GM18507 (cell line): ENCODE results near the gene SMKR1.
"Not testable (repeated sequence)": the region's sequence is repeated elsewhere in the genome, so short reads cannot be mapped to it uniquely, and the experiment has no call there.

Experiments
- DNase-seq: peaks from one replicate; pipeline ENCODE4 v3.0.0; 2011; ENCODE audit warnings: low read depth; ENCODE audit not compliant: insufficient read length; ENCODE audit errors: extremely low spot score
- FAIRE-seq: peaks from 2 replicates; lab custom pipeline; 2011; peaks lifted over from hg19 to GRCh38; lab: Jason Lieb, UNC

SMKR1 gene

DNA sequence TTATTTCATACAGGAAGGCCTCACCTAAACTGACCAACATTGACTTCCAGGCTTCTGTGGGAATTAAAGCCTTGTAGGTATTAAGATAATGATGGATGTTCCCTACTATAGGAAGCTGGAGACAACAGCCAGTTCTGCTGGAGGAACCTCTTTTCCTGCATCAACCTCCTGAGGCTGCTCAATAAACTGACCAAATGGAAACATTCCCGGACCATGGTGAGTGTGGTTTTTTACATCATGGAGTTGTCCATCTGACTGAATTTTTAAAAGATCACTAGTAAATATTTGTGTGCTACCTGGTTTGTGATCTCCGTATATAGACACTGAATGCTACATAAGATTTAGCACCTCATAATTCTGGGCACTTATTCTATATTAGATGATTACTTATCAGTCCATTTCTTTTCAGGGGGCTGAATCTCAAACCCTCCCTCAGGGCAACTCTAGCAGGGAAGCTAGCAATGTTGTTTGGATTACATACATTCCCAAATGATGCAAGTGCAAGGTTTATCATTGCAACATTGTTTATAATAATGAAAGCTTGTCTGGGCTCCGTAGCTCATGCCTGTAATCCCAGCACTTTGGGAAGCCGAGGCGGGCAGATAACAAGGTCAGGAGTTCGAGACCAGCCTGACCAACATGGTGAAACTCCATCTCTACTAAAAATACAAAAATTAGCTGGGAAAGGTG lies 21.5 kb upstream of the SMKR1 start:
- no peak for DNase-seq
- FAIRE-seq, result no peak

DNA sequence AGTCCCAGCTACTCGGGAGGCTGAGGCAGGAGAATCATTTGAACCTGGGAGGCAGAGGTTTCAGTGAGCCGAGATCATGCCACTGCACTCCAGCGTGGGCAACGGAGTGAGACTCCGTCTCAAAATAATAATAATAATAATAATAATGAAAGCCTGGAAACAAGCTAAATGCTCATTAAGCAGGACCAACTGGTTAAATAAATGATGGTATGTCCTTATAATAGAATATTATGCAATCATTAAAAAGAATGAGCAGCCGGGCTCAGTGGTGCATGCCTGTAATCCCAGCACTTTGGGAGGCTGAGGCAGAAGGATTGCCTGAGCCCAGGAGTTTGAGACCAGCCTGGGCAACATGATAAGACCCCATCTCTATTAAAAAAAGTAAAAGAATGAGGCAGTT lies 21.0 kb upstream of the SMKR1 start:
- FAIRE-seq, DNase-seq: not testable (repeated sequence)

- FAIRE-seq (no peak), DNase-seq (no peak)
These were observed 19.6 kb upstream of the SMKR1 start for GRCh38 chr7:129482781-129483180.

- FAIRE-seq, result no peak
- DNase-seq, result no peak
These were observed 12.8 kb upstream of the SMKR1 start for GRCh38 chr7:129489491-129489890.

GRCh38 chr7:129492391-129492790 lies 9.9 kb upstream of the SMKR1 start:
- FAIRE-seq (no peak), DNase-seq (no peak)

DNA sequence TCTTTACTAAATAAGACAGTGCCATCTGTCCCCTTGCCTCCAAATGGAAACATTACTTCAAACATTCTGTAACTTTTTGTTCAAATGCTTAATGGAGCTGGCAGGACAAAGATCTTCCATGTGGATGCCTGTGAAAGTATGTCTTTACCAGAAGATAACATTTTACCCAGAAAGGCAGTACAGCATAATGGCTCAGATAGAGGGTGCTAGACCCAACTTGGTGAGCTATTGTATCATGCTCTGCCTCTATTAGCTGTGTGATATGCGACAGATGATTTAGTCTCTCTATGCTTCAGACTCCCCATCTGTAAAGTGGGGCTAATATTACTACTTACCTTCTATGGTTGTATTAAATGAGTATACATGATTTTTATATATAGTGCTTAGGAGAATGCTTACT lies 8.8 kb upstream of the SMKR1 start:
- no peak for FAIRE-seq
- no peak for DNase-seq

GRCh38 chr7:129494041-129494440 lies 8.3 kb upstream of the SMKR1 start:
- FAIRE-seq (peak; percentile 53), DNase-seq (no peak)

DNA sequence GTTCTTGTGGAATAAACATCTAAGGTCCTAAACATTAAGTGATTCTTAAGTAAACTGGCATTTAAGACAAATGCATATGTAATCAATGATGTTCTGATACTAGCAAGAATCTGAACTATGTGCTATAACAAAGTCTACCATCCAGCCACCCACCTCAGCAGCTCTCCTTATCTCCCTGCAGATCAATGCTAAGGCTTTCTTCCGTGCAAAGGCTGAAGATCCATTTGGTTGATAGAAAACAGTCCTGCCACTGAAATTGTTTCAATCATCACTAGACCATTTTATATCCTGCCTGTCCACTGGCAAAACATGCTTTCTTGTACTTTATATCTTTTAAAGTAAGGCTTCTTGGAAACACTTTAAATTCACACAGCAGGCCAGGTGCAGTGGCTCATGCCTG lies 6.3 kb upstream of the SMKR1 start:
- DNase-seq (no peak), FAIRE-seq (no peak)

DNA sequence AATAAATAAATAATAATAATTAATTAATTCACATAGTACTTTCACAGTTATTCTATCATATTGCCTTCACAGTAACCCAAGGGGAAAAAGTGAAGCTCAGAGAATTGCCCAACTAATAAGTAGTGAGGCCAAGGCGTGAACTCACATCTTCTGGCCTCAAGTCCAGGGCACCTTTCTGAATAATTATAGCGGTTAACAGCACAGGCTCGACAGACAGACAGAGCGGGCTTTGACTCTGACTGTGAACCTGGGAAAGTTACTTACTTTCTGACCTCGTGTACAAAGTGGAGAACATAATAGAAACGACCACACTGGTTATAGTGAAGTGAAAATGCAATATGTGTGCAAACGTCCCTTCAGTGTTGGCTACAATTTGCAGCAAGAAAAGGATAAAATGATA lies 5.7 kb upstream of the SMKR1 start:
- FAIRE-seq, result no peak
- DNase-seq, result no peak

DNA sequence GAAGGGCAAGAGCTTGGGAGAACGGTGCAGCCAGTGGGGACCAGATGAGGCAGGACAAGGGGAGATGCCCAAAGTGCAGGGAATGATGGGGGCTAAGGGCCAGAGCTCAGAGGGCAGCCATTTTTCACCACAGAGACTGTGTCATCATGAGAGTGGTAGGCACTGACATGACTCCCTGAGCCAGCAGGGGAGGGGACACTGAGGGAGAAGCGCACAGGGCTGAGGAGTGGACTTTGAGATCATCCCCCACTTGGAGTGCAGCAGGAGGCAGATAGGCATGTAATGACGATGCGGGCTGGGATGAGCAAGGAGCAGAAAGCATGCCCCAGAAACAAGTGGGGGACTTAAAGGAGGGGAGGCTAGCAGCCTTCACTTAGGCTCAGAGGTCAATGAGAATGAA lies 5.2 kb upstream of the SMKR1 start:
- FAIRE-seq (no peak), DNase-seq (no peak)

GRCh38 chr7:129498021-129498420 lies 4.3 kb upstream of the SMKR1 start:
- FAIRE-seq (no peak), DNase-seq (no peak)

DNA sequence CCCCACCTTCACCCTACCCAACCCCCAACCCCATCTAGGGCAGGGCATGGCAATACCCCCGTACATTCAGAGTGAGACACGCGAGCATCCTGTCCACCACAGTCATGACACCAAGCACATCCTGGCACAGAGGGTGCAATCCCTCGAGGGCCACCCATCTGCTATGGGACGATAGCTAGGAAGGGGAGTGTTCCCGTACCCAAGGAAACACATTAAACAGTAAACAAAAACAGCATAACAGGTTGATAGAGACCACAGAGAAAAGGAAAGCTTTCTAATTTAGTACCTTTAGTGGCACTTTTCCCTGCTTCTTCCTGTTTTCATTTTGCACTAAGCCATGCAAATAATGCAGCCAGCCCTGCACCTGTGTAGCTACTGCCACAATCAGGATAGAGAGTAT lies 2.3 kb upstream of the SMKR1 start:
- DNase-seq (peak; percentile 8), FAIRE-seq (no peak)

DNA sequence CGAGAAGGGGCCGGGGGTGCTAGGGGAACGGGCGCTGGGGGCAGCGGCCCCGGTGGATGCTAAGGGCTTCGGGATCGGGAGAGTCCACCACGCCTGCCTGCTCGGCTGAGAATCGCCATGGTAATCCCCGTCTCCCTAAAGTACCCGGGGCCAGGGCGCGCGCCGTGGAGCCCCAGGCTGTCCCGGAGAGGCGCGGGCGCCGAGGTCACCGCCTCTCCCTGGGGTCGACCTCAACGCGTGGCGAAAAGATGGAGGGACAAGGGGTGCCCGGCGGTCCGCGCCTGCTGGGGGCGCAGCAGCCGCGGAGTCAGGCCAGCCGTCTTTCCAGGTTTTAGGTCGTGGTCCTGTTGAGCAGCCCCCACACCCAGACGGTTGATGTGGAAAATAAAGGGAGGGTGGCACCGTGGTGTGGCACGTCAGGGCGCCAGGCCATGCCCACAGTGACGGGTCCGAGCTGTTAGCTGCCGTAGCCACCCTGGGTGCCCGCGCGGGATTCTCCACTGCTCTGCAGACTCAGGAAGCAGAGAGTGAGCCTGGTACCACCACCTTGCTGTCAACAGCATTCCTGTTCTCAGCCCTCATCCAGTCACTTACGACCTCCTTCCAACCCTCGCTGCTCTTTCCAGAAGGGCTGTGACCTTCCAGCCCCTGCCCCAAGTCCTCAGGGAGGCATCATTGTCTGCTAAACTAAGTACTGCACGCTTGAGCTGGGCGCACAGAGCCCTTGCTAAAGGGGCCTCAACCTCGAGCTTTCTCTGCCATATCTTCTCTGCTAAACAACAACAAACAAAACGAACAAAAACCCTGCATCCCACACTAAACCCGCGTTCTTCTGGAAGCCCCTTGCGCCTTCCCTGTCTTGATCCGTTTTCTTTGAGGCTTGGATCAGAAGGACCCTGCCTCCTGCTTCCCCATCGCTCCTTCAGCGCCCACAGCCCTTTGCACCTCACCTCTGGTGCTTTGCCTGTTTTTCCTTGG lies 666 bp downstream of the SMKR1 start:
- FAIRE-seq (no peak), DNase-seq (no peak)

- FAIRE-seq (no peak), DNase-seq (no peak)
These were observed 1.4 kb downstream of the SMKR1 start for GRCh38 chr7:129503725-129504124.

DNA sequence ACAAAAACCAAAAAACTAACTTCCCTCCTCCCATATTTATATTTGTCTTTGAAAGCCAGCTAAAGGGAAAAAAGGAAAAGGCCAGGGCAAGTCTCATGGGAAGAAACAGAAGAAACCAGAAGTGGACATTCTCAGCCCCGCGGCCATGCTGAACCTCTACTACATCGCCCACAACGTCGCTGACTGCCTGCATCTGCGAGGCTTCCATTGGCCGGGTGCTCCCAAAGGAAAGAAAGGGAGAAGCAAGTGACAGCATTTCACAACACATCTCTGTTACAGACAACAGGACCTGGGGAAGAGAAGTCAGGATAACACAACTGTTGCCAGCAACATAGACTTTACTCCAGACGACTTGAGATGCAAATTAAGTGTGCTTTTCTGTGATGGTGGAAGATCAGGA lies 9.9 kb downstream of the SMKR1 start:
- DNase-seq, result no peak

DNA sequence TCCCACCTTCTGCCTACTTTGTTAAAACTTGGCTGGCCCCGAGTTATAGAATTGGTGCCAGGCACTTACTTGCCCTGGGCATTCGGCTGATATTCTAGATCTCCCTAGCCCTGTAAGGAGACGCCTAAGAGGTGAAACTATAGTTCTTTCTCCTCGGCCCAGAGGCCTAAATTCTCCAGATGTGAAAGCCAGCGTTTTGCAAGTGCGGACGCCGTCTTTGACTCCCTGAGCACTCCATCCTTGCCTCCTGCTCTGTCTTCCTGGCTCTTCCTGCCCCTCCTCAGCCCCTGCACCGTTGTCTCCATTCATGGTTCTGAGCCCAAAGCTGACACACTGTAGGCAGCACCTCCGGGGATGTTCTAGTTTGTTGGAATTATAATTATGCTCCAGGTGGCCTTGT lies 11.2 kb downstream of the SMKR1 start:
- no peak for DNase-seq
- FAIRE-seq, result no peak

More for the DNA sequence above, 9.9 kb downstream of the SMKR1 start:
- no peak for FAIRE-seq

GRCh38 chr7:129514683-129515082 lies 12.4 kb downstream of the SMKR1 start:
- FAIRE-seq (no peak), DNase-seq (no peak)

DNA sequence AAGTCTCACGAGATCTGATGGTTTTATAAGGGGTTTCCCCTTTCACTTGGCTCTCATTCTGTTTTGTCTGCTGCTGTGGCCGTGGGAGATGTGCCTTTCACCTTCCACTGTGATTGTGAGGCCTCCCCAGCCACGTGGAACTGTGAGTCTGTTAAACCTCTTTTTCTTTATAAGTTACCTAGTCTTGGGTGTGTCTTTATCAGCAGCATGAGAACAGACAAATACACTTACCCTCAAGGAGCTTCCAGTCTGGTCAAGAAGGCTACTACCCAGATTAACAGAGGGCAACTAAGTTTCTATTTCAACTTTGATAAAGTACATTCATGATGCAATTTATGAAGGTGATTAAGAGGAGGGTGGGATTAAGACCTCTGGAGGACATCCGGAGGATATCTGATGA lies 13.1 kb downstream of the SMKR1 start:
- DNase-seq (no peak), FAIRE-seq (no peak)

GRCh38 chr7:129517931-129518330 lies 15.6 kb downstream of the SMKR1 start:
- FAIRE-seq (no peak), DNase-seq (no peak)

DNA sequence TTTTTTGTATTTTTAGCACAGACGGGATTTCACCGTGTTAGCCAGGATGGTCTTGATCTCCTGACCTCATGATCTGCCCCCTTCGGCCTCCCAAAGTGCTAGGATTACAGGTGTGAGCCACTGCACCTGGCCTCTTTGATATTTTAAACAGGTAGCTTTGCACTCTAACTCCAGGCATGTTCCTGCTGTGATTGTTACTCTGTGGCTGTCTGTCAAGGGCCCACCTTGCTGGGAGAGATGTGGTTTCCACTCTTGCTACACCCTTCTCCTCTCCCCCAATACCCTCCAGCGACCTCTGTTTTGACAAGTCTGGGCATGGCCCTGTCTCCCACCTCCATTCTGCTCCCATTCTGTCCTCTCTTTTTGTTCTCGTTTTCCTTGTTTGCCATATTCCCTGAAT lies 17.1 kb downstream of the SMKR1 start:
- DNase-seq (no peak), FAIRE-seq (no peak)
